ENCODE measurements around the gene CTNNA3.

The CTNNA3 gene

GRCh38 chr10:66999762-67000545, 696.0 kb downstream of the CTNNA3 start:
- DNase-seq = no peak

GRCh38 chr10:66996996-66997395, 699.0 kb downstream of the CTNNA3 start:
- DNase-seq = no peak

GRCh38 chr10:66990143-66990830, 705.7 kb downstream of the CTNNA3 start:
- DNase-seq = peak; percentile 20

GRCh38 chr10:66983475-66983818, 712.5 kb downstream of the CTNNA3 start:
- peak; percentile 6 for DNase-seq

- no peak for DNase-seq
These were observed 713.1 kb downstream of the CTNNA3 start for GRCh38 chr10:66982792-66983474.

GRCh38 chr10:66982053-66982420, 714.0 kb downstream of the CTNNA3 start:
- no peak for DNase-seq

GRCh38 chr10:66981361-66982052, 714.5 kb downstream of the CTNNA3 start:
- DNase-seq = no peak

- DNase-seq = no peak
These were observed 715.7 kb downstream of the CTNNA3 start for GRCh38 chr10:66980246-66980815.

- DNase-seq = no peak
These were observed 731.0 kb downstream of the CTNNA3 start for GRCh38 chr10:66964946-66965345.

- DNase-seq = no peak
These were observed 737.5 kb downstream of the CTNNA3 start for GRCh38 chr10:66958466-66958865.

GRCh38 chr10:66951896-66952295, 744.1 kb downstream of the CTNNA3 start:
- no peak for DNase-seq

GRCh38 chr10:66943590-66943989, 752.4 kb downstream of the CTNNA3 start:
- no peak for DNase-seq

- no peak for DNase-seq
These were observed 753.6 kb downstream of the CTNNA3 start for GRCh38 chr10:66942407-66942806.

GRCh38 chr10:66941491-66941890, 754.5 kb downstream of the CTNNA3 start:
- no peak for DNase-seq

GRCh38 chr10:66940965-66941364, 755.0 kb downstream of the CTNNA3 start:
- DNase-seq = no peak

- no peak for DNase-seq
These were observed 761.3 kb downstream of the CTNNA3 start for GRCh38 chr10:66934711-66935110.

- peak; percentile 26 for DNase-seq
These were observed 764.0 kb downstream of the CTNNA3 start for GRCh38 chr10:66931949-66932343.

- peak; percentile 75 for DNase-seq
These were observed 764.6 kb downstream of the CTNNA3 start for GRCh38 chr10:66931340-66931948.

GRCh38 chr10:66929375-66929774, 766.6 kb downstream of the CTNNA3 start:
- no peak for DNase-seq

- DNase-seq = no peak
These were observed 767.2 kb downstream of the CTNNA3 start for GRCh38 chr10:66928776-66929175.

- peak; percentile 19 for DNase-seq
These were observed 767.8 kb downstream of the CTNNA3 start for GRCh38 chr10:66927971-66928770.
